HG03135 (cell line): ENCODE measurements around the gene WASHC3.
"Not testable (repeated sequence)": the region's sequence is repeated elsewhere in the genome, so short reads cannot be mapped to it uniquely, and the experiment has no call there.

Experiments used
- ATAC-seq: cut with Tn5 transposase; IDR thresholded peaks from one replicate; pipeline ENCODE4 v1.9.1; 2021; ENCODE audit warnings: mild to moderate bottlenecking, moderate library complexity; ENCODE audit not compliant: unreplicated experiment

Gene WASHC3

DNA sequence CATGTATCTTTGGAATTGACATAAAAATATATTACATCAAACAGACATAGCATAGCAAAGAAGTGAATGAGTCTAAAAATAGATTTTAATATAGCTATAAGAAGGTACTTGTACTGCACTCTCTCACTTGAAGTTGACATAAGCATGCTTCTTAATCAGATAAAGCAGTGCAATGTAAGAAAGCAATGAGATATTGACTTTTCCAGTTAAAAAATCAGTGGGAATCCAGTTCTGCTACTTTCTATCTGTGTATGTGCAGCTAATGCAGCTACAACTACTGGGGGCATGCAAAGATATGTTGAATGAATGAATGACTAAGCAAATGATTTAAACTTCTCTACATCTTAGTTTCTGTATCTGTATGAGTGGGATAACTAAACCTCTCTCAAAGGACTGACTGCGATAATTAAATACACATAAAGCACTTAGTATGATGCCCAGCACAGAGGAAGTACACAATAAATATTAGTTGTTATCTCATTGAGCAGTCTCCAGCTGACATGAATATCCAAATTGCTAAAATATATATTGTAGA, 10.3 kb downstream of the WASHC3 start:
- no peak for ATAC-seq

DNA sequence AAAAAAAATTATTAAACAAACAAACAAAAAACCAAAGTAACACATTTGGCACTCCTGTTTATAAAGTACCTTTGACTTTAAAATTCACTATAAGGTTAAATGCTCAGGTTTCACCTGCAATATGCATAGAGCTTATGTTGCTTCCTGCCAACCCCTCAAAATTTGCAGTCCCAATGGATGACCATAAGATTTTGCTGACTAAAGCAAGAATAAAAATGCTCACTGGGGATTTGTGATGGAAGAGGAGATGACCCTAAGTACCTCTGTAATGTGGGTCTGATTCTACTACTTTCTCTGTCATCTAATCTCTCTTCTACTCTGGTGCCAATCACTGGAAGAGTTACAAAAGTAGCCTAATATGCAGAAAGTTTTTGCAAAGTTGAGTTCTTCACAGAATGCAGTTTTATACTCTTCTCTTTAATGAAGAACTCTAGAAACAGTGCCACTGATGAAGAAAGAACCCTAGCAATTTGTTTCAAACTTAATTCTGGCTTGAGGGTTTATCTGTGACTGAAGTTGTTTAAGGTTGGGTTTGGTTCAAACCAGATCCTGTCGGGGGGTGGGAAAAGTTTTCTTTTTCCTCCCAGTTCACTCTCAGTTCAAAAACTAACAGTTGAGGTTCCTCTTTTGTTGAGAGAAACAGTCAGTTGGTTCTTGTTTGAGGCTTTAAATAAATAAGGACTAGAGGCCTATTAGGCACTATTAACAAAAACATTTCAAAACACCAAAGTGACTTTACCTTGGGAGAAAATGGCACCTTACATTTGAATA, 10.9 kb downstream of the WASHC3 start:
- ATAC-seq = no peak

GRCh38 chr12:102043928-102044327, 17.9 kb downstream of the WASHC3 start:
- ATAC-seq = no peak

GRCh38 chr12:102033991-102034745, 27.6 kb downstream of the WASHC3 start:
- ATAC-seq = no peak

GRCh38 chr12:102031852-102032251, 29.9 kb downstream of the WASHC3 start:
- ATAC-seq = no peak

- no peak for ATAC-seq
Measured at GRCh38 chr12:102029141-102029540, 32.6 kb downstream of the WASHC3 start.

GRCh38 chr12:102026728-102027127, 35.1 kb downstream of the WASHC3 start:
- ATAC-seq = no peak

- ATAC-seq = no peak
Measured at GRCh38 chr12:102024765-102025164, 37.0 kb downstream of the WASHC3 start.

GRCh38 chr12:102023343-102023930, 38.4 kb downstream of the WASHC3 start:
- no peak for ATAC-seq

GRCh38 chr12:102022286-102022685, 39.5 kb downstream of the WASHC3 start:
- ATAC-seq = no peak

DNA sequence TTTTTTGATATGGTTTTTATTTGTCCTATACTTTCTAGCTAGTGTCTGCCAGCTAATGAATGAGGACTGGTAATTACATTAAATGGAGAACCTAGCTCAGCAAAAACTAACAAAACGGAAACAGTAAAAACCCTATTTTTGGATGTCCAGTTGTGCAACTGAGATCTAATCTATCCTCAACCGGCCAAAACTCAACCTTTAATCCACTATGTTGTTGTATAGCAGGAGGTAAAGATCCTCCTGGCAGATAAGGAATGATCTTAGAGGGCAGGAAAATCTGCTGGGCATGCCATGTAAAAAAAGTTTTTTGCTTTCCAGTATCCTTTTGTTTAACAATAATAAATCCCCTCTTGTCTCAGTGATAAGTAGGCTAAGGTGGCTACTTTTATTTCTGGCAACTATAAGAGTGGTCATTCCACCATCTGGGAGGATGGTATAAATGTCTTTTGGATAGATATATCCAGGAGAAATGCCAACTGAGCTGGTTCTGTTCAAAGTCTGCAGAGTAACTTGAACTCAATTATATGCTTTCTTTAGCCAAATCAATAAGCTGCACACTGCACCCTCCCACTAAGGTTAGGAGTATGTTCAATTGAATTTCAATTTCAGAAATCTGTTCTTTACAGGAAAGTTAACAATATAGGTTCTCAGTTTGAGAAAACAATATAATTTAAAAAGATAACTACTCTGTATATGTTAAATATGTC, 40.1 kb downstream of the WASHC3 start:
- no peak for ATAC-seq

GRCh38 chr12:102018607-102019006, 43.2 kb downstream of the WASHC3 start:
- ATAC-seq = not testable (repeated sequence)

DNA sequence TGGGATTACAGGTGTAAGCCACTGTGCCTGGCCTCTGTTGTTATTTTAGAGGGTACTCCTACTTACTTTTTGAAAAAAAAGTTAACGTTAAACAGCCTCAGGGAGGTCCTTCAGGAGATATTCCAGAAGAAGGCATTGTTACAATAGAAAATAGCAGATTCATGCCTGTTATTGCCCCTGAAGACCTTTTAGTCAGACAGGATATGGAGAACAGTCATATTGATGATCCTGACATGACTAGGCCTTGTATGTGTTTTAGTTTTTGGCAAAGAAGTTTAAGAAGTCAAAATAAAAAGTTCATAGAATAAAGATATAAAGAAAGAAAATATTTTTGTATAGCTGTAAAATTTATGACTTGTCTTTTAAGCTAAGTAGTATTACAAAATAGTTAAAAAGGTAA, 45.3 kb downstream of the WASHC3 start:
- no peak for ATAC-seq

DNA sequence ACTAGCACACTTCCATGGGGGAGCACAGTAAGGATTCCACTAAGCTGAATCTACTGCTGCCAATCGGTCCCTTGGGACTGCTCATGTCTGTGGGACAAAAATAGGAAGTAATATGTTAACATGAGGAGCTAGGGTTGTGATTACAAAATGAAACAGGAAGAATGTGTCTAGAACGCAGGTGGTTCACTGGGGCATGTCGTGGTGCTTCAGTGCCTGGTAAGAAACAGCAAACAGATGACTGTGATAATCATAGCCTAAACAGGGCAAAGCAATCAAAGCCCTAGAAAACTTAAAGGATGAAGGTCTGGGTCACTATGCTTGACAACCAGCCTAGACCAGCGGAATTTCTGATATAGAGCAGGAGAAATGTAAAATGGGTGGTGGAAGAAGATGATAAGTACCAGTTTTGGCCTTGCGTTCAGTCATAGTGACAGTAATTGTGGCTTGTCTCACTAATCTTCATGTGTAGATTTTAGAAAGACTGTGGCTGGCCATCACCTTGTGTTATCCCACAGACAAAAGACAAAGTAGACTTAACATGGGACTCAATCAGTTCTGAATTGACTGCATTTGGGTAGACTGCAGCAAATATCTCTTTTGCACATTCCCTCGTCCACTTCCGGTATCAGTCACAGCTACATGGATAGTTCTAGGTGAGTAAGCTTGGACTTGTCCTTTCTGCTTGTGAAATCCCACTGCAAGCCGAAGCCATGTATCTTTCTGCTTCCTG, 51.4 kb downstream of the WASHC3 start:
- peak; percentile 90 for ATAC-seq

DNA sequence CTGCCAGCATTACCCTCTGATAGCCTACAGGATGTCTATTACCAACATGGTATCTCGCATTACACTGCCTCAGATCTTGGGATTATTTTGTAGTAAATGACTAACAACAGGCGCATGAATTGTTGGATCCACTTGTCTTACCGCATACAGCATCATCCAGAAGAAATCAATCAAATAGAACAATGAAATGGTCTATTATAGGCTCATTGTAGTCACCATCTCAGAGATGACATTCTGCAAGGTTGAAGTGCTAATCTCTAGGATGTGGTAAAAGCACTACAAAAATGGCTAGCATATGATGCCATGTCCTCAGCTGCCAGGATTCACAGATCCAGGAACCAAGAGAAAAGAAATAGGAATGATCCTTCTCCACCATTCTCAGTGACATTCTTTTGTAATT, 52.0 kb downstream of the WASHC3 start:
- ATAC-seq = peak; percentile 9

DNA sequence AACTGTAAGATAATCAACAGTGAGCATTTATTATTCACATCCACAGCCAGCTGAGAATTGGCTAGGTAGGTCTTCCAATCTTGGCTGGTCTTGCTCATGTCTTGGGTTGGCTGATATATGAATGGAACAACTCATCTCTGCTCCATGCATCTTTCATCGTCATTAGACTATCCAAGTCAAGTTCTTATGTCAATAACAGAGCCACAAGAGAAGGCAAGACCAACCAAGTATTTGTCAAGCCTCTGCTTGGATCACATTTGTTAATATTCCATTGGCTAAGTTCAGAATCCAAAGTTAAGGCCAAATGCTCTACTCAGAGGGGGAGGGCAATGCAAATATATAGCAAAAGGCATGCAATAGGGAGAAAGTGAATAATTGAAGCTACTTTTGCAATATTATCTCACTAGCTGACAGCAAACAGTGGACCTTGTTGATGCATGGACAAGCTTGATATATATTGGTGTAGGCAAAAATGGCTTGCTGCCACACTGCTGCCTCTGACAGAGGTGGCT, 53.1 kb downstream of the WASHC3 start:
- no peak for ATAC-seq

GRCh38 chr12:102005256-102005655, 56.5 kb downstream of the WASHC3 start:
- ATAC-seq = no peak

DNA sequence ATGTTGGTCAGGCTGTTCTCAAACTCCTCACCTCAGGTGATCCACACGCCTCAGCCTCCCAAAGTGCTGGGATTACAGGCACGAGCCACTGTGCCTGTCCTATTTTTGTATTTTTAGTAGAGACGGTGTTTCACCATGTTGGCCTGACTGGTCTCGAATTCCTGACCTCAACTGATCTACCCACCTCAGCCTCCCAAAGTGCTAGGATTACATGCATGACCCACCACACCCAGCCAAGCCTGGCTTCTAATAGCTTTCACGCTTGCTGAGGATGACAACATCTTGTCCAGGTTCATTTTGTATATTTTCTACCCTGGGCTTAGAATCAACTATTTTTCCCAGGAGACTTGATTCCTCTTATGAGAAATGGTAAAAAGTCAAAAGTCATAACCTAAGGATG, 64.7 kb downstream of the WASHC3 start:
- no peak for ATAC-seq

- no peak for ATAC-seq
Measured at GRCh38 chr12:101995684-101996083, 66.1 kb downstream of the WASHC3 start.

GRCh38 chr12:101992091-101992490, 69.7 kb downstream of the WASHC3 start:
- no peak for ATAC-seq
